HG02970 (cell line): ENCODE data around the gene COQ8B.
"Not testable (repeated sequence)": the region's sequence is repeated elsewhere in the genome, so short reads cannot be mapped to it uniquely, and the experiment has no call there.

Source experiments
- ATAC-seq: cut with Tn5 transposase; IDR thresholded peaks from one replicate; pipeline ENCODE4 v1.9.1; 2021; ENCODE audit warnings: mild to moderate bottlenecking, moderate library complexity, moderate number of reproducible peaks; ENCODE audit not compliant: unreplicated experiment, low FRiP score

COQ8B gene

GRCh38 chr19:40672573-40673299 is 44.0 kb downstream of the COQ8B start:
- no peak for ATAC-seq

GRCh38 chr19:40672038-40672437 is 44.6 kb downstream of the COQ8B start:
- ATAC-seq = no peak

- no peak for ATAC-seq
Measured at GRCh38 chr19:40671404-40671803, 45.3 kb downstream of the COQ8B start.

GRCh38 chr19:40668991-40669614 is 47.6 kb downstream of the COQ8B start:
- no peak for ATAC-seq

GRCh38 chr19:40667602-40668001 is 49.1 kb downstream of the COQ8B start:
- no peak for ATAC-seq

- no peak for ATAC-seq
Measured at GRCh38 chr19:40666803-40667438, 49.8 kb downstream of the COQ8B start.

GRCh38 chr19:40663695-40664692 is 52.7 kb downstream of the COQ8B start:
- no peak for ATAC-seq

GRCh38 chr19:40662925-40663694 is 53.6 kb downstream of the COQ8B start:
- peak; percentile 74 for ATAC-seq

GRCh38 chr19:40661616-40662015 is 55.1 kb downstream of the COQ8B start:
- ATAC-seq = no peak

- ATAC-seq = no peak
Measured at GRCh38 chr19:40659566-40659965, 57.1 kb downstream of the COQ8B start.

- ATAC-seq = no peak
Measured at GRCh38 chr19:40659116-40659515, 57.6 kb downstream of the COQ8B start.

GRCh38 chr19:40658031-40658430 is 58.7 kb downstream of the COQ8B start:
- ATAC-seq = no peak

GRCh38 chr19:40655684-40656083 is 61.0 kb downstream of the COQ8B start:
- ATAC-seq = not testable (repeated sequence)

- ATAC-seq = not testable (repeated sequence)
Measured at GRCh38 chr19:40652303-40652702, 64.4 kb downstream of the COQ8B start.

GRCh38 chr19:40650749-40651305 is 65.9 kb downstream of the COQ8B start:
- no peak for ATAC-seq

GRCh38 chr19:40649903-40650675 is 66.6 kb downstream of the COQ8B start:
- not testable (repeated sequence) for ATAC-seq

- ATAC-seq = no peak
Measured at GRCh38 chr19:40646743-40647254, 69.9 kb downstream of the COQ8B start.

GRCh38 chr19:40642757-40643305 is 73.9 kb downstream of the COQ8B start:
- ATAC-seq = no peak
